COLO829 (cell line): Measurements from ENCODE around the gene TGFBR3.

ENCODE experiments used
- DNase-seq: peaks from one replicate; pipeline ENCODE4 v3.0.0; 2012; ENCODE audit warnings: low spot score

The TGFBR3 gene

GRCh38 chr1:91754816-91755580 lies 131.0 kb downstream of the TGFBR3 start:
- DNase-seq, result no peak

DNA sequence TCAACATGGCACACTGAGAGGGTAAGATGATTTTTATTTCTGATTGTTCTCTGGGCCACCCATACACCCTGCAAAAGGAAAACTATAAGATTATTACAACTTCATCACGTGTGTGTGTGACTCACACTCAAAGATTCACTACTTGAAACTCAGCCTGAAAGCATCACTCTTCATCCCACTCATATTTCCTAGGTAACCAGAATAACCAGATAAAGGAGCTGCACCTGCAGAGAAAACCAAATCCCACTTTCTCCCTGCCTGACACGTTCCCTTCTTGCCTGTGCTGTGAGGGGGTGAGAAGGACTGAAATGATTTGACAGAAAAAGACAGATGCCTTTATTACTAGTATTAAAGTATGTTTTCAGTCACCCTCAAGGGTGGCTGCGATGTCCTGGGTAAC lies 131.6 kb downstream of the TGFBR3 start:
- peak; percentile 6 for DNase-seq

GRCh38 chr1:91753878-91754277 lies 132.1 kb downstream of the TGFBR3 start:
- no peak for DNase-seq

DNA sequence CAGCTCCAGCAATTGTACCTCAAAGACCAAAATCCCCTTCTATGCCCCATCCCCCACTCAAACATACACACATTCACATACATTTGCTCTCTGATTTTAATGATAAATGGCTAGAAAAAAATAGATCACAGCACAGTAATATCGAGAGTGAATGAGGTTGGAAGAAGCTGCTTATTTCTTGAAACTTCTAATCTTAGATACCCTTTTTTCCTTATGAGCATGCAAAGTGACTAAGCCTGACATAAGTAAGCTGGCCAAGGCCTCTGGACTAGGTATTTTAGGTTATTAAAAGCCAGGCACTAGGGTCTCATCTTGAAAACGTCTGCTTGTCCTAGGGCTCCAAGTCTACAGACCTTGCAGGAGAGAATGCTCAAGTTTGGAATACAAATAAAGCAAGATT lies 133.6 kb downstream of the TGFBR3 start:
- DNase-seq, result no peak

DNA sequence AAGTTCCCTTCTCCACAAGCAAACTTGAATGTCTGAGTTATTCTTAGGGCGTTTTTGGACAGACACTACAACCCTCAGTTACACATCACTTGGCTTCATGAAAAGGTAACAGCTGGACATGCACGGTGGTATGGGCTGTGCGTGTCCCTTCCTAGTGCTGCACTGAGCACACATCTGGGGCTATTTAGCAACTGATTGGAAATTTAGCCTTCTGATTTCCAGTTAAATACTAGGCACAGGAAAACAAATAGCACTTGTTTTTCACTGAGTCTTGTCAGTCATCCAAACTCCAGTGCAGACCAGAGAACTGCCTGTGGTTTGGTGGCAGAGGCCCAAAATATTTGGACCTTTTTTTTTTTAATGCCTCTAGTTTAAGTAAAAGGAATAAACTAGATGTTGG lies 134.7 kb downstream of the TGFBR3 start:
- peak; percentile 55 for DNase-seq

DNA sequence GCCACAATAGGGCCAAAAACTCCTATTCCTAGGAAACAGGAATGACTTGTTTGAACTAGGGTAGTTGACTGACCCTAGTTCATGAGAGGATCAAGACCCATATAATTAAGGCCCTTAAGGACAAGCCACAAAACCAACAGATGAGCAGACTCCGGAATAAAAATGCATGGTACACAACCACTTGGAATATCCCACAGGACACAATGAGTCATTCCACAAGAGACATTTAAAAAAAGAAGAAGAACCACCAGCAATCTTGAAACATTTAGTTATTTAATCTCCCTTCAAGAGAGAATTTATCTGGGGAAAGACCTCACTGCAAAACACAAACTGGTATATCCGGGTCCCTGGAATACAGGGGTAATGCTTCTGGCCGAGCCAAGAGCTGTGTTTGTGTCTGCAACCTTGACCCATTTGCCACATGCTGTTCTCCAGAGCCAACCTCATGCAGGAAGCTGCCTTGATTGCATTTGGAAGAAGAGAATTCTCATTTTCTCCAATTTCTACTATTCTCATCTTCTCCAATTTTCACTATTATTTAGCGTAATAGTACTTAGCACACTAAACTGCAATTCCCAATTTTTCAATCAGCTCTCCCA lies 135.5 kb downstream of the TGFBR3 start:
- peak; percentile 11 for DNase-seq

GRCh38 chr1:91749788-91750231 lies 136.1 kb downstream of the TGFBR3 start:
- no peak for DNase-seq

DNA sequence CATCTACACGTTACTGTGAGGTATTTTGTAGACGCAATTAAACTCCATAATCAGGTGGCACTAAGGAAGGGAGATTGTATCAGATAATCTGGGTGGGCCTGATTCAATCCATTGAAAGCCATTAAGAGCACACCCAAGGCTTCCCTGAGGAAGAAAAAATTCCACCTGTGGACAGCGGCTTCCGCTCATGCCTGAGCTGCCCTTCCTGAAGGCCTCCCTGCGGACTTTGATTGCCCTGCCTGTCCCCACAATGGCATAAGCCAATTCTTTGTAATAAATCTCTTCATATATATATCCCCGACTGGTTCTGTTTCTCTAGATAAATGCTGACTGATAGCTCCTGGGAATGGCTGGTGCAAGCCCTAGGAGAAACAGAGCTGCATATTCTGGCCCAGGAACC lies 138.3 kb downstream of the TGFBR3 start:
- no peak for DNase-seq

GRCh38 chr1:91746728-91747338 lies 139.1 kb downstream of the TGFBR3 start:
- no peak for DNase-seq

GRCh38 chr1:91745640-91746373 lies 140.1 kb downstream of the TGFBR3 start:
- no peak for DNase-seq

DNA sequence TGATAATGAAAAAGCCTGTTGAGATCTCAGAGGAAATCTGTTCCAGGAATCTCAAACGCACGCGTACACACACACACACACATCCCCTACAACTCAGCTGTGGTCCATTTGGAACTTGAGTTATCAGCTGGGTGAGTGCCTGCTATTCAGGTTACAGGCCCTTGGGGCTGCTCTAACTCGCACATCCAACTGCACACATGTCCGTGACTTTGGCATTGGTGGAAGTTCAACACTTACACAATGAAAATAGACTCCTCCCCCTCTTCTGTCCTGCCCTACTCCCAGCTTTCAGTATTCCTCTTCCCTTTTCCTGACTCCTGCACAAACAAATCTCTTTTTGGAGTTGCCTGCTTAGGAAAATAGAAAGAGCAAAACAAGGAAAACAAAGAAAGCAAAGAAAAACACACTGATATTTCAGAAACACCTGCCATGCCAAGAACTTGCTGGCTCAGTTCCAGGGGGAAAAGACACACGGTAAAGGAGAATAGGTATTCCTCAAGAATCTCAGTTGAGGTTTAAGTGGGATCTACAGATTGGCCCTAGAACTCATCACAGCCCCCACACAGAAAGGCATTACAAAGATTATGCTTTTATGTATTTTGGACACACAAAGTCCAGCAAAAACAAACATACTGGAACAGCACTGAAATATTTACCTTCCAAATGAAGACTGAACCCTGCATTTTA lies 140.9 kb downstream of the TGFBR3 start:
- DNase-seq, result no peak

DNA sequence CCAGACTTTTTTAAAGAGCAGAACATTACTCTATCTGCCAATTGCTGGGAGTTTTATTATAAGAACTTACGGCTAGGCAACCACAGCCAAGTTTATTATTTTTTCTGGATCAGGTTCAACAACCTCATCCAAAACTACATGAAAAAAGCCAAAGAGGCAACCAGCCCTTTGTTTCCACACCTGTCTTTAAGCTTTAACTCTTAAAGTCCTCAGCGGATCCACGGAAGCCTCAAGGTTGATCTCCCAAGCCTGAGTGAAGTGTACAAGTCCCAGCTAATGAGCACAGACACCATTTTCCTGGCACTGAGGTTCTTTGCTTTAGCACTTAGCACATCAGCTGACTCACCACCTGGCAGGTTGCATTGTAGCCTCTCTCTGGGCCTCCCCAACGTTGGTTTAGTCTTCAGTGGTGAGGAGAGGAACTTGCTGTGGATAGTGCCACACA lies 143.1 kb downstream of the TGFBR3 start:
- DNase-seq, result no peak

DNA sequence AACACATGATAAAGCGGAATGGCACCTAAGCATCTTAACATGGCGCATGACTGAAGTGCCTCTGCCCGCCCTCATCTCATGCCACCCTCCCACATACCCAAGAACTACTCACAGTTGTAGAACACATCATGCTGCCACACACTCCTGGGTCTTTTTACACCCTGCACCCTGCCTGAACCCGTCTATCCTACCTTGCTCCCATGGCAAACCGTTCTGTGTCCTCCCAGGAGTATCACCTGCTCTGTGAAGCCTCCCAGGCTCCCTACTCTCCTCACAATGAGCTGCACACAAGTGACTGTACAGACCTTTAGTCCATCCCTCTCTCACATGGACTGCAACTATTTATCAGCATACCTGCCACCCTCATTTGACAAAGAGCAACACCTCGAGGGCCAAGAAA lies 144.0 kb downstream of the TGFBR3 start:
- no peak for DNase-seq

- DNase-seq, result no peak
Observed at GRCh38 chr1:91741301-91741700, 144.7 kb downstream of the TGFBR3 start.

GRCh38 chr1:91737650-91738049 lies 148.3 kb downstream of the TGFBR3 start:
- no peak for DNase-seq

- DNase-seq, result no peak
Observed at GRCh38 chr1:91736715-91737615, 149.0 kb downstream of the TGFBR3 start.

GRCh38 chr1:91736146-91736714 lies 149.7 kb downstream of the TGFBR3 start:
- DNase-seq, result no peak

- DNase-seq, result no peak
Observed at GRCh38 chr1:91735266-91735845, 150.6 kb downstream of the TGFBR3 start.

- no peak for DNase-seq
Observed at GRCh38 chr1:91734761-91735160, 151.2 kb downstream of the TGFBR3 start.

- DNase-seq, result no peak
Observed at GRCh38 chr1:91733108-91733710, 152.7 kb downstream of the TGFBR3 start.
